ENCODE results near the gene TEX54. TPM values are rescaled to one million over a fixed set of nuclear protein-coding genes. Genes with fewer than 3 reads are reported as not detected.
"Not testable (repeated sequence)": the region's sequence is repeated elsewhere in the genome, so short reads cannot be mapped to it uniquely, and the experiment has no call there.

Gene TEX54
- total RNA-seq, 2 experiments from 2014 or later: not detected

GRCh38 chr11:62840721-62841360, 8.2 kb upstream of the TEX54 start:
- not testable (repeated sequence) for H3K27me3 Mint-ChIP-seq; H3K9me3 Mint-ChIP-seq (ENCODE audit: low read depth); H3K4me3 Mint-ChIP-seq; H3K27ac Mint-ChIP-seq
- peaks cover 23% of the 10 kb centered on the region for H3K4me1 Mint-ChIP-seq
- H3K36me3 Mint-ChIP-seq: peaks cover 11% of the 10 kb centered on the region
- ATAC-seq: peak; percentile 13
- CTCF ChIA-PET: interaction anchor here (0.6 to 2.9 kb wide), 11 partner anchors 14 to 998 kb away, joined by 3 to 41 read pairs (median 4); partner anchors contain the start of genes HNRNPUL2, MARK2, SLC3A2 and TMEM179B
- peak; percentile 86 for DNase-seq

DNA sequence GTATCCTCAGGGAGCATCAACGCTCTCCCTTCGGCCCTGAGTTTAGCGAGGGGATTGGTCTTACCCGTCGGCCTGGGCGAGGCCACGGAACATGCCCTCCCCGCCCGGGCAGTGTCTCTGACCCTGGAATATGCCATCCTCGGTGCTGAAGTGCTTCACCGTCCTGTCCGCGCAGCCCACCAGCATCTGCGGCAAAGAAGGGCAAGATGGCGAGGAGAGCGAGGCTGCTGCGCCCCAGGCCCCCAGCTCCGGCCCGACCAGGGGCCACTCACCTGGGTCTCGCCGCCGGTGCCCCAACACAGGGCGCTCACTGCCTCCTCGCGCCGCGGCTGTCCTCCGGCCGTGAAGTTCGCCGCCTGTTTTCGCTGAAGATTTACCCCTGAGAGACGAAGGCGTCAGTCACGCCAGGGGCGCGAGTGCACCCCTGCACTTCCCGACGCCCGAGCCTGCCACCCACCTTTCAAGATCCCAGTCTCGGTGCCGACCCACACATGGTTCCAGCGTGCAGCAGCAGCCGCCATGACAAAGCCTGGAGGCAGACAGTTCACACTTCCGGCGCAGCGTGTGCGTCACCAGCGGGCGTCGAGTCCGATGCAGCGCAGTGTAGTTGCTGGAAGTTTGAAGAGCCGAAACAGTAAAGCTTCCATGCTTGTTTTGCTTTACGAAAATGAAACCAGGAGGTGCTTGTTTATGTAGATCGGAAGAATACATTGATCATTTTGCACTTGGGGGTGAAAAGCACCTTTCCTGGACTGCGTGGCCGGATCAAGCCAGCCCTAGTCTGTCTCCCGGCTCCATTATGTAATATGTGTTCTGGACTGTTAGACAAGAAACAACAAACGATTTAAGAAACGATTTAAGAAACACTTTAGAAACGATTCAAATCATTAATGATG, 6.7 kb upstream of the TEX54 start, which contains the start of gene WDR74:
Gene WDR74, minus strand, starts transcription at position 541 of the 896 bp plus-strand sequence. Its CDS starts 20 bp downstream, at position 521.
- peak; percentile 96 for DNase-seq
- no peaks in the 10 kb centered on the region for H3K9me3 Mint-ChIP-seq (ENCODE audit: low read depth)
- H3K4me1 Mint-ChIP-seq: peaks cover 28% of the 10 kb centered on the region
- H3K27me3 Mint-ChIP-seq: no peaks in the 10 kb centered on the region
- no peak within 1 kb of the TSS for H3K4me3 Mint-ChIP-seq
- CTCF ChIA-PET: interaction anchor here (0.7 to 2.9 kb wide), 4 partner anchors 15 to 53 kb away, joined by 3 to 41 read pairs (median 13); partner anchors contain the start of genes SLC3A2 and TMEM179B
- no peak within 1 kb of the TSS for H3K27ac Mint-ChIP-seq
- ATAC-seq: peak; percentile 54
- H3K36me3 Mint-ChIP-seq: peaks cover 19% of the 10 kb centered on the region

DNA sequence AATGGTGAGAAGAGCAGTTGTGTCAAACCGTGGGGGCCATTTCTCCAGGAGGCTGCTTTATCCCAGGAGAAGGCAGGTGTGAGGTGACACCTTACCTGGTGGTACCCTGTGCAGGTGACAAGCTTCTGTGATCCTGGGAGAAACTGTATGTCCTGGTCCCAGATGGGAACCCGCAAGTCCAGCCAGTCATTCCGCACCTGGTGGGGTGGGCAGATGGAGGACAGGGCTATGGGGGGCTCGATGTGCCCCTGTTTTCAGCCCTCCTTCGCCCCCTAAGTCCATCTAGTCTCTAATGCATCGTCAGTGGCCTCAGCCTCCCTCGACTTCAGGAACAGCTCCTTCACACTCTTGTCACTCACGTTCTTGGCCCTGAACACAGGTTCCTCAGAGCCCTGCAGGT, 2.7 kb upstream of the TEX54 start:
- Mint-ChIP-seq H3K4me3 (no peak overlapping the region), H3K36me3 (peaks cover 26% of the 10 kb centered on the region), H3K9me3 (ENCODE audit: low read depth) (no peaks in the 10 kb centered on the region), H3K4me1 (peaks cover 42% of the 10 kb centered on the region), H3K27ac (no peak overlapping the region), H3K27me3 (no peaks in the 10 kb centered on the region)
- DNase-seq (no peak), ATAC-seq (no peak)
- CTCF ChIA-PET: no interaction called here

GRCh38 chr11:62831520-62832335, 913 bp downstream of the TEX54 start, which contains the start of gene STX5:
Gene STX5 (minus strand): TSS chr11:62832051. CDS start chr11:62831243, 808 bp downstream.
- ATAC-seq: peak; percentile 91
- Mint-ChIP-seq H3K9me3 (ENCODE audit: low read depth) (no peaks in the 10 kb centered on the region), H3K4me3 (peak within 1 kb of the TSS; percentile 86), H3K36me3 (peaks cover 27% of the 10 kb centered on the region), H3K27me3 (no peaks in the 10 kb centered on the region), H3K27ac (peak within 1 kb of the TSS; percentile 98), H3K4me1 (peaks cover 34% of the 10 kb centered on the region)
- DNase-seq: peak; percentile 100
- CTCF ChIA-PET: interaction anchor here (0.8 to 3.1 kb wide), 6 partner anchors 41 to 104 kb away, joined by 3 to 22 read pairs (median 4); partner anchors contain the start of genes HNRNPUL2 and TMEM179B

DNA sequence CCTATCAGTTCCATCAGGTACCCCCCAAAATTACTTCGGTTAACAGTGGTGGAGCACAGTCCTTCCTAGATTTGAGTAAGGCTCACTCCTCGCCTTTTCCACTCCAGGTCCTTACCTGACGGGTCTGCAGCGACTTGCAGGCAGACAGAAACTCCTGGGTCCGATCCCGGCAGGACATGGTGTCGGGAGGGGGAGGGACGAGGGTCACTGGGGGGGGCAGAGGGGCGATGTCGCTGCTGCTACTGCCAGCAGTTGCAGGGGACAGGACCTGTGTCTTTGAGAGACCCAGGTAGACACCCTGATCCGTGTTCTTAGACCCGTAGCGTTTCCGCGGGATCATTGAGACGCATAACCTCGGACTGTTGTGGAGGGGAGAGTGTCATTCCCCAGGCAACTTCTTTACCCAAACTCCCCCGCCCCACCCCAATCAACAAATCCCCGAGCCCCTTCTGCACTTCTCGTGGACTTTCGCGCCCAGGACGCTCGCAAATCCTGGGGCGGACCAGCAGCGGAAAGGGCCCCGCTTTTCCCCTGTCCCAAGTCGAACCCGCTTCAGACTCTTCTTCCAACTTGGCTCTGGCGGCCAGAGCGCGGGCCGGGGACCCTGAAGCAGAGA, 1.6 kb downstream of the TEX54 start:
- Mint-ChIP-seq H3K4me3 (peak overlapping the region; percentile 86), H3K9me3 (ENCODE audit: low read depth) (no peaks in the 10 kb centered on the region), H3K4me1 (peaks cover 30% of the 10 kb centered on the region), H3K27me3 (no peaks in the 10 kb centered on the region), H3K36me3 (peaks cover 23% of the 10 kb centered on the region), H3K27ac (peak overlapping the region; percentile 98)
- no peak for ATAC-seq
- DNase-seq: no peak
- CTCF ChIA-PET: interaction anchor here (0.8 to 4.3 kb wide), 3 partner anchors 40 to 50 kb away, joined by 3 to 28 read pairs (median 4); partner anchors contain the start of gene TMEM179B

DNA sequence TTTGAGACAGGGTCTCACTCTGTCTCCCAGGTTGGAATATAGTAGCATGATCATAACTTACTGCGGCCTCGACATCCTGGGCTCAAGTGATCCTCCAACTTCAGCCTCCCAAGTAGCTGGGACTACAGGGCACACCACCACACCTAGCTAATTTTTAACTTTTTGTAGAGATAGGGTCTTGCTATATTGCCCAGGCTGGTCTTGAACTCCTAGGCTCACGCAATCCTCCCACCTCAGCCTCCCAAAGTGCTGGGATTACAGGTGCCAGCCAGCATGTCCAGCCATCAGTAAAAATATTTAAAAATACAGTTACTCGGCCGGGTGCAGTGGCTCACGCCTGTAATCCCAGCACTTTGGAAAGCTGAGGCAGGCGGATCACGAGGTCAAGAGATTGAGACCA, 4.5 kb downstream of the TEX54 start:
- not testable (repeated sequence) for H3K27me3 Mint-ChIP-seq; DNase-seq; H3K9me3 Mint-ChIP-seq (ENCODE audit: low read depth); H3K4me3 Mint-ChIP-seq; ATAC-seq; H3K27ac Mint-ChIP-seq
- CTCF ChIA-PET: interaction anchor here (1.0 to 4.3 kb wide), 6 partner anchors 22 to 236 kb away, joined by 3 to 28 read pairs (median 4); partner anchors contain the start of genes SLC3A2, TMEM179B and TUT1
- H3K4me1 Mint-ChIP-seq: peaks cover 29% of the 10 kb centered on the region
- H3K36me3 Mint-ChIP-seq: peaks cover 30% of the 10 kb centered on the region

- H3K9me3 Mint-ChIP-seq (ENCODE audit: low read depth): no peaks in the 10 kb centered on the region
- peaks cover 38% of the 10 kb centered on the region for H3K36me3 Mint-ChIP-seq
- no peak for ATAC-seq
These were observed 9.0 kb downstream of the TEX54 start for GRCh38 chr11:62823677-62824076.

DNA sequence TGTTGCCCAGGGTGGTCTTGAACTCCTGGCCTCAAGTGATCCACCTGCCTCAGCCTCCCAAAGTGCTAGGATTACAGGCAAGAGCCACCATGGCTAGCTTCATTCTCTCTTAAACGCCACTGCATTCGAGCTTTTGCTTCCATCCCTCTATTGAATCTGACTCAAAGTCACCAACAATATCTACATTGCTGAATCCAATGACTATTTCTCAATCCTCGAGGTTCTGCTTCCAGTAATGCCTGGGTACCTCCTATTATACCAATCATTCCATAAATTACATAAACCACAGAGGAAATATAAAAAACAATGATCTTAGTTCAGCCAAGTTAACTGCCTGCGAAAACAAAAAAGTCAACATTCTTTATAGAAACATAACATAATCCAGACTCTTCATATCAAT, 15.5 kb downstream of the TEX54 start:
- no peak for ATAC-seq
- H3K4me3 Mint-ChIP-seq: no peak overlapping the region
- H3K36me3 Mint-ChIP-seq: peaks cover 19% of the 10 kb centered on the region
- no peak overlapping the region for H3K27ac Mint-ChIP-seq
- CTCF ChIA-PET: interaction anchor here (1.0 to 3.4 kb wide), 2 partner anchors 30 to 39 kb away, joined by 3 to 18 read pairs; partner anchors contain the start of gene TMEM179B
- H3K27me3 Mint-ChIP-seq: no peaks in the 10 kb centered on the region
- peaks cover 2% of the 10 kb centered on the region for H3K4me1 Mint-ChIP-seq
- DNase-seq: no peak
- H3K9me3 Mint-ChIP-seq (ENCODE audit: low read depth): no peaks in the 10 kb centered on the region

More at GRCh38 chr11:62823677-62824076, 9.0 kb downstream of the TEX54 start:
- Mint-ChIP-seq H3K4me1 (peaks cover 13% of the 10 kb centered on the region), H3K4me3 (no peak overlapping the region), H3K27ac (peak overlapping the region; percentile 2), H3K27me3 (no peaks in the 10 kb centered on the region)
- no peak for DNase-seq
- CTCF ChIA-PET: interaction anchor here (2.0 kb wide), 1 partner anchor 37 kb away, joined by 11 read pairs; the partner anchor contains the start of gene TMEM179B

GRCh38 chr11:62816557-62816956, 16.1 kb downstream of the TEX54 start:
- CTCF ChIA-PET: interaction anchor here (1.0 to 3.4 kb wide), 3 partner anchors 10 to 40 kb away, joined by 3 to 18 read pairs (median 3); partner anchors contain the start of gene TMEM179B
- no peaks in the 10 kb centered on the region for H3K9me3 Mint-ChIP-seq (ENCODE audit: low read depth)
- peaks cover 19% of the 10 kb centered on the region for H3K36me3 Mint-ChIP-seq
- no peak for ATAC-seq
- H3K4me1 Mint-ChIP-seq: peaks cover 2% of the 10 kb centered on the region
- no peaks in the 10 kb centered on the region for H3K27me3 Mint-ChIP-seq
- no peak overlapping the region for H3K4me3 Mint-ChIP-seq
- no peak for DNase-seq
- H3K27ac Mint-ChIP-seq: no peak overlapping the region

DNA sequence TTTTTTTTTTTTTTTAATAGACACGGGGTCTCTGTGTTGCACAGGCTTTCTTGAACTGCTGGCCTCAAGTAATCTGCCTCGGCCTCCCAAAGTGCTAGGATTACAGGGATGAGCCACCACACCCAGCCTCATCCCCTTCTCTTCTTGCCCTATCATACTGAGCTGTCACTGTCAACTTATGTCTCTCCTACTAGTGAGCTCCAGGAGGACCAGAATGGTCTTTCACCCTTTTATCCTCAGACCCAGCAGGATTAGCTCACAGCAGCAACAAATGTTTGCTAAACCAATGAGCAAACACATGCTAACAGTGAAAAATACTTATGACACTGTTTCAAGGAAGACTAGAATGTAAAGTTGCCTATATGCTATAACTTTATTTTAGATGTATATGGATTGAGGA, 21.0 kb downstream of the TEX54 start:
- ATAC-seq: no peak
- peaks cover 10% of the 10 kb centered on the region for H3K36me3 Mint-ChIP-seq
- H3K4me1 Mint-ChIP-seq: peaks cover 9% of the 10 kb centered on the region
- H3K9me3 Mint-ChIP-seq (ENCODE audit: low read depth): no peaks in the 10 kb centered on the region
- DNase-seq: no peak
- H3K4me3 Mint-ChIP-seq: no peak overlapping the region
- H3K27me3 Mint-ChIP-seq: no peaks in the 10 kb centered on the region
- CTCF ChIA-PET: no interaction called here
- no peak overlapping the region for H3K27ac Mint-ChIP-seq

GRCh38 chr11:62810748-62811147, 21.9 kb downstream of the TEX54 start:
- ATAC-seq (no peak), DNase-seq (no peak)
- peaks cover 7% of the 10 kb centered on the region for H3K36me3 Mint-ChIP-seq
- no peak overlapping the region for H3K27ac Mint-ChIP-seq
- H3K4me1 Mint-ChIP-seq: peaks cover 17% of the 10 kb centered on the region
- CTCF ChIA-PET: no interaction called here
- no peaks in the 10 kb centered on the region for H3K9me3 Mint-ChIP-seq (ENCODE audit: low read depth)
- no peak overlapping the region for H3K4me3 Mint-ChIP-seq
- H3K27me3 Mint-ChIP-seq: no peaks in the 10 kb centered on the region

GRCh38 chr11:62806611-62807121, 26.0 kb downstream of the TEX54 start:
- H3K9me3 Mint-ChIP-seq (ENCODE audit: low read depth): no peaks in the 10 kb centered on the region
- peak overlapping the region; percentile 99 for H3K4me3 Mint-ChIP-seq
- peak overlapping the region; percentile 98 for H3K27ac Mint-ChIP-seq
- DNase-seq (no peak), ATAC-seq (no peak)
- peaks cover 48% of the 10 kb centered on the region for H3K4me1 Mint-ChIP-seq
- CTCF ChIA-PET: interaction anchor here (1.1 to 3.2 kb wide), 8 partner anchors 9 to 215 kb away, joined by 3 to 24 read pairs (median 5); partner anchors contain the start of genes SLC3A2, TMEM179B and TUT1
- no peaks in the 10 kb centered on the region for H3K27me3 Mint-ChIP-seq
- peaks cover 23% of the 10 kb centered on the region for H3K36me3 Mint-ChIP-seq

All from activated CD8-positive, alpha-beta memory T cell treated with anti-CD3 and anti-CD28 coated beads, Interleukin-2, amount 10 ng/mL, durations not matched to agents 7 days and 5 days (primary cell).